H9 (cell line): Measurements from ENCODE around the gene TPSAB1. TPM values are rescaled to one million over a fixed set of nuclear protein-coding genes. Genes with fewer than 3 reads are reported as not detected.

ENCODE experiments used
- DNase-seq: peaks from one replicate; pipeline ENCODE4 v3.0.0-alpha.2; 2017
- H2AFZ ChIP-seq: one replicate; pipeline ENCODE4 v1.6.1; 2013; ENCODE audit warnings: mild to moderate bottlenecking, low read length, control low read depth, moderate library complexity
- H2AK5ac ChIP-seq: 2 replicates; pipeline ENCODE4 v1.6.1; 2013; ENCODE audit warnings: low read length, control low read depth, mixed read lengths; ENCODE audit not compliant: insufficient read length
- H2BK120ac ChIP-seq: one replicate; pipeline ENCODE4 v1.6.1; 2013; ENCODE audit warnings: low read depth, mild to moderate bottlenecking, low read length, control low read depth, inconsistent platforms; ENCODE audit not compliant: poor library complexity, severe bottlenecking
- H2BK12ac ChIP-seq: 2 replicates; pipeline ENCODE4 v1.6.1; 2013; ENCODE audit warnings: low read length, control low read depth, mixed read lengths, low read depth; ENCODE audit not compliant: insufficient read length
- H2BK15ac ChIP-seq: 2 replicates; pipeline ENCODE4 v1.6.1; 2013; ENCODE audit warnings: low read depth, low read length, control low read depth
- H2BK20ac ChIP-seq: one replicate; pipeline ENCODE4 v1.6.1; 2013; ENCODE audit warnings: low read depth, mild to moderate bottlenecking, low read length, control low read depth, inconsistent platforms; ENCODE audit not compliant: poor library complexity, severe bottlenecking
- H2BK5ac ChIP-seq: 2 replicates; pipeline ENCODE4 v1.6.1; 2013; ENCODE audit warnings: low read length, control low read depth, mixed read lengths; ENCODE audit not compliant: insufficient read length
- H3K14ac ChIP-seq: 2 replicates; pipeline ENCODE4 v1.6.1; 2013; ENCODE audit warnings: low read length, control low read depth; ENCODE audit not compliant: insufficient read depth
- H3K18ac ChIP-seq: 2 replicates; pipeline ENCODE4 v1.6.1; 2013; ENCODE audit warnings: low read depth, mild to moderate bottlenecking, mixed read lengths, low read length, control low read depth; ENCODE audit not compliant: insufficient read length
- H3K23ac ChIP-seq: 2 replicates; pipeline ENCODE4 v1.6.1; 2013; ENCODE audit warnings: low read length, control low read depth, mixed read lengths, low read depth; ENCODE audit not compliant: insufficient read length
- H3K23me2 ChIP-seq: 2 replicates; pipeline ENCODE4 v1.6.1; 2013; ENCODE audit warnings: low read depth, mild to moderate bottlenecking, mixed read lengths, low read length, control low read depth; ENCODE audit not compliant: insufficient read length, poor library complexity, severe bottlenecking
- H3K27ac ChIP-seq: 2 replicates; pipeline ENCODE4 v1.5.1; 2013; ENCODE audit warnings: low read length, control low read depth, mixed read lengths, low read depth; ENCODE audit not compliant: insufficient read length
- H3K27me3 ChIP-seq: 2 replicates; pipeline ENCODE4 v1.6.1; 2013; ENCODE audit warnings: low read length, control low read depth, inconsistent platforms; ENCODE audit not compliant: insufficient read depth
- H3K4ac ChIP-seq: 2 replicates; pipeline ENCODE4 v1.6.1; 2013; ENCODE audit warnings: low read depth, mild to moderate bottlenecking, control low read depth, inconsistent platforms, low read length, moderate library complexity
- H3K4me1 ChIP-seq: 2 replicates; pipeline ENCODE4 v1.6.1; 2013; ENCODE audit warnings: low read length, control low read depth, inconsistent platforms; ENCODE audit not compliant: insufficient read depth
- H3K4me2 ChIP-seq: 2 replicates; pipeline ENCODE4 v1.6.1; 2013; ENCODE audit warnings: low read length, control low read depth, mixed read lengths; ENCODE audit not compliant: insufficient read length, insufficient read depth
- H3K56ac ChIP-seq: 2 replicates; pipeline ENCODE4 v1.6.1; 2013; ENCODE audit warnings: low read depth, mild to moderate bottlenecking, mixed read lengths, low read length, control low read depth; ENCODE audit not compliant: insufficient read length
- H3K79me1 ChIP-seq: 2 replicates; pipeline ENCODE4 v1.6.1; 2013; ENCODE audit warnings: low read depth, mild to moderate bottlenecking, moderate library complexity, low read length, control low read depth, inconsistent platforms; ENCODE audit not compliant: insufficient read depth, poor library complexity, severe bottlenecking
- H3K79me2 ChIP-seq: 2 replicates; pipeline ENCODE4 v1.6.1; 2013; ENCODE audit warnings: low read length, control low read depth, inconsistent platforms; ENCODE audit not compliant: insufficient read depth
- H3K9ac ChIP-seq: 2 replicates; pipeline ENCODE4 v1.6.1; 2013; ENCODE audit warnings: low read length, control low read depth, mixed read lengths; ENCODE audit not compliant: insufficient read length; ENCODE audit errors: extremely low read depth
- H3K9me3 ChIP-seq: one replicate; pipeline ENCODE4 v1.6.1; 2013; ENCODE audit warnings: low read depth, low read length, inconsistent platforms; ENCODE audit not compliant: control insufficient read depth
- H3T11ph ChIP-seq: one replicate; pipeline ENCODE4 v1.6.1; 2013; ENCODE audit warnings: mild to moderate bottlenecking, low read length, control low read depth, inconsistent platforms
- H4K20me1 ChIP-seq: one replicate; pipeline ENCODE4 v1.6.1; 2013; ENCODE audit not compliant: control insufficient read depth, insufficient read length, insufficient read depth
- H4K5ac ChIP-seq: 2 replicates; pipeline ENCODE4 v1.6.1; 2013; ENCODE audit warnings: low read depth, mild to moderate bottlenecking, mixed read lengths, low read length, control low read depth; ENCODE audit not compliant: insufficient read length
- H4K8ac ChIP-seq: replicated peaks from 2 replicates; pipeline ENCODE4 v1.6.1; 2013; ENCODE audit warnings: low read length, control low read depth, mixed read lengths, low read depth; ENCODE audit not compliant: insufficient read length
- H4K91ac ChIP-seq: 2 replicates; pipeline ENCODE4 v1.6.1; 2013; ENCODE audit warnings: low read depth, mild to moderate bottlenecking, moderate library complexity, mixed read lengths, low read length, control low read depth; ENCODE audit not compliant: insufficient read length
- H3K27ac Mint-ChIP-seq, 3 experiments: 2 replicates in 2 of 3; 3 replicates in 1 of 3; pipeline ENCODE4 v1.8.0; 2020 to 2021; ENCODE audit warnings: mixed read lengths in 3 of 3, mild to moderate bottlenecking in 1 of 3, moderate library complexity in 1 of 3
- H3K27me3 Mint-ChIP-seq: 2 replicates; pipeline ENCODE4 v1.8.0; 2021; ENCODE audit warnings: low read depth, mild to moderate bottlenecking, moderate library complexity, mixed read lengths
- H3K36me3 Mint-ChIP-seq, 3 experiments: 2 replicates in 2 of 3; 3 replicates in 1 of 3; pipeline ENCODE4 v1.8.0; 2020 to 2021; ENCODE audit warnings: low read depth in 3 of 3, mixed read lengths in 3 of 3; ENCODE audit not compliant: insufficient read depth in 1 of 3
- H3K4me1 Mint-ChIP-seq, 2 experiments: 2 replicates each; pipeline ENCODE4 v1.8.0; 2020; ENCODE audit warnings: mixed read lengths in 2 of 2
- H3K4me3 Mint-ChIP-seq, 2 experiments: 2 replicates in 1 of 2; 3 replicates in 1 of 2; pipeline ENCODE4 v1.8.0; 2020 to 2021; ENCODE audit warnings: mild to moderate bottlenecking in 2 of 2, mixed read lengths in 2 of 2, moderate library complexity in 1 of 2
- H3K9me3 Mint-ChIP-seq, 2 experiments: 2 replicates in 1 of 2; 3 replicates in 1 of 2; pipeline ENCODE4 v1.8.0; 2020; ENCODE audit warnings: mild to moderate bottlenecking in 2 of 2, mixed read lengths in 2 of 2, moderate library complexity in 1 of 2
- WGBS: extraction: QIAGEN DNeasy Blood & Tissue Kit; methylation state at CpG from one replicate; pipeline ENCODE4 v1.1.7; 2013; ENCODE audit warnings: missing lambda C conversion rate, low lambda C conversion rate, mixed read lengths; ENCODE audit not compliant: insufficient read length; ENCODE audit errors: extremely low coverage; 5-methylcytosine and 5-hydroxymethylcytosine counted together
- total RNA-seq: library from RNA; stranded (reverse); gene quantifications from 2 replicates; pipeline ENCODE4 v1.2.1, GENCODE V29; 2021
- TF ChIP-seq, protein P1 (sequence below): fragments of 200-600 bp; sonication (generic); conservative IDR thresholded peaks from 3 replicates; pipeline ENCODE4 v1.8.0; 2021; ENCODE audit warnings: antibody characterized with exemption, mild to moderate bottlenecking

The TPSAB1 gene
- total RNA-seq, 1 experiment from 2014 or later = not detected

GRCh38 chr16:1221628-1222552, 18.6 kb upstream of the TPSAB1 start:
- H3T11ph ChIP-seq = no peak overlapping the region
- no peak overlapping the region for H2BK120ac ChIP-seq
- no peaks in the 10 kb centered on the region for H3K27me3 ChIP-seq
- no peak overlapping the region for H3K4ac ChIP-seq
- H4K5ac ChIP-seq = no peak overlapping the region
- H3K4me3 Mint-ChIP-seq = no peak overlapping the region
- H3K4me2 ChIP-seq = no peak overlapping the region
- no peak for DNase-seq
- no peak overlapping the region for H2AFZ ChIP-seq
- no peaks in the 10 kb centered on the region for H3K4me1 ChIP-seq
- H3K27ac Mint-ChIP-seq = no peak overlapping the region; a peak in 2 of 7 replicates
- H3K9me3 ChIP-seq = no peaks in the 10 kb centered on the region
- no peak overlapping the region for H4K91ac ChIP-seq
- no CpG with 5 or more reads among the region's 40 CpGs for WGBS
- H2BK12ac ChIP-seq = no peak overlapping the region
- no peaks in the 10 kb centered on the region for H3K79me1 ChIP-seq
- no peak overlapping the region for H3K23ac ChIP-seq
- no peak overlapping the region for H2BK15ac ChIP-seq
- H2AK5ac ChIP-seq = no peak overlapping the region
- peaks cover 0 to 2% of the 10 kb centered on the region in 2 experiments; a peak in 1 of 4 replicates for H3K4me1 Mint-ChIP-seq
- H3K18ac ChIP-seq = no peak overlapping the region
- no peaks in the 10 kb centered on the region for H3K79me2 ChIP-seq
- peaks cover 3% of the 10 kb centered on the region for H4K20me1 ChIP-seq
- no peak overlapping the region for H3K14ac ChIP-seq
- no peaks in the 10 kb centered on the region for H3K23me2 ChIP-seq
- H3K27me3 Mint-ChIP-seq = peaks cover 4% of the 10 kb centered on the region; the same call in 1 of the 2 replicates
- no peak overlapping the region for H3K27ac ChIP-seq
- H3K9me3 Mint-ChIP-seq = peaks cover 0 to 3% of the 10 kb centered on the region in 2 experiments; a peak in 1 of 5 replicates
- no peak overlapping the region for H2BK5ac ChIP-seq
- no peak overlapping the region for H3K56ac ChIP-seq
- TF ChIP-seq, protein P1, sequence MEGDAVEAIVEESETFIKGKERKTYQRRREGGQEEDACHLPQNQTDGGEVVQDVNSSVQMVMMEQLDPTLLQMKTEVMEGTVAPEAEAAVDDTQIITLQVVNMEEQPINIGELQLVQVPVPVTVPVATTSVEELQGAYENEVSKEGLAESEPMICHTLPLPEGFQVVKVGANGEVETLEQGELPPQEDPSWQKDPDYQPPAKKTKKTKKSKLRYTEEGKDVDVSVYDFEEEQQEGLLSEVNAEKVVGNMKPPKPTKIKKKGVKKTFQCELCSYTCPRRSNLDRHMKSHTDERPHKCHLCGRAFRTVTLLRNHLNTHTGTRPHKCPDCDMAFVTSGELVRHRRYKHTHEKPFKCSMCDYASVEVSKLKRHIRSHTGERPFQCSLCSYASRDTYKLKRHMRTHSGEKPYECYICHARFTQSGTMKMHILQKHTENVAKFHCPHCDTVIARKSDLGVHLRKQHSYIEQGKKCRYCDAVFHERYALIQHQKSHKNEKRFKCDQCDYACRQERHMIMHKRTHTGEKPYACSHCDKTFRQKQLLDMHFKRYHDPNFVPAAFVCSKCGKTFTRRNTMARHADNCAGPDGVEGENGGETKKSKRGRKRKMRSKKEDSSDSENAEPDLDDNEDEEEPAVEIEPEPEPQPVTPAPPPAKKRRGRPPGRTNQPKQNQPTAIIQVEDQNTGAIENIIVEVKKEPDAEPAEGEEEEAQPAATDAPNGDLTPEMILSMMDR = no peak
- H2BK20ac ChIP-seq = no peak overlapping the region
- no peak overlapping the region for H4K8ac ChIP-seq
- H3K36me3 Mint-ChIP-seq = peaks cover 7 to 17% (median 14%) of the 10 kb centered on the region in 3 experiments; a peak in 6 of 7 replicates
- no peak overlapping the region for H3K9ac ChIP-seq
